Adrenal gland (tissue), 12 donors: ENCODE measurements around the gene IMMP1L. TPM values are rescaled to one million over a fixed set of nuclear protein-coding genes. Genes with fewer than 3 reads are reported as not detected.

Source experiments
- DNase-seq, 7 donors: peaks; one replicate each; pipeline ENCODE4 v3.0.0-alpha.2; 2019 to 2020
- H3K27ac ChIP-seq, 5 donors: fragments of 200-600 bp; sonication (generic) in 4 of 5; 1 replicate in 3 of 5; 2 replicates in 2 of 5; pipeline versions ENCODE4 v1.5.1 to v1.8.0; 2016 to 2020; ENCODE audit warnings: mild to moderate bottlenecking in 1 of 5
- H3K27me3 ChIP-seq: fragments of 200-600 bp; 2 replicates; pipeline ENCODE4 v1.8.0; 2021
- H3K36me3 ChIP-seq, 2 donors: fragments of 200-600 bp; replicated peaks in 1 of 2; 1 replicate in 1 of 2; 2 replicates in 1 of 2; pipeline versions ENCODE4 v1.5.1 to v1.8.0; 2018 to 2022
- H3K4me1 ChIP-seq, 2 donors: fragments of 200-600 bp; replicated peaks in 1 of 2; 1 replicate in 1 of 2; 2 replicates in 1 of 2; pipeline versions ENCODE4 v1.5.1 to v1.8.0; 2018 to 2021
- H3K4me3 ChIP-seq, 4 donors: fragments of 200-600 bp; sonication (generic) in 3 of 4; one replicate each; pipeline ENCODE4 v1.5.1; 2016 to 2018
- H3K9me3 ChIP-seq, 3 donors: fragments of 200-600 bp; sonication (generic) in 1 of 3; replicated peaks in 1 of 3; 1 replicate in 2 of 3; 2 replicates in 1 of 3; pipeline versions ENCODE4 v1.5.1 to v1.8.0; 2016 to 2021
- CTCF ChIP-seq, 6 experiments: fragments of 450-650 bp in 4 of 6; fragments of 200-600 bp in 2 of 6; sonication (generic) in 1 of 6; IDR thresholded peaks; 1 replicate in 5 of 6; 2 replicates in 1 of 6; pipeline versions ENCODE4 v1.5.1 to v1.8.0; 2016 to 2021; ENCODE audit warnings: antibody characterized with exemption in 6 of 6, mild to moderate bottlenecking in 2 of 6, moderate library complexity in 1 of 6
- POLR2A ChIP-seq, 2 donors: fragments of 450-650 bp; IDR thresholded peaks; one replicate each; pipeline ENCODE4 v1.6.1; 2017; ENCODE audit warnings: antibody characterized with exemption in 2 of 2, mild to moderate bottlenecking in 2 of 2, moderate library complexity in 1 of 2
- WGBS, 4 donors: extraction: QIAGEN DNeasy Blood & Tissue Kit in 2 of 4; methylation state at CpG; one replicate each; pipeline versions ENCODE4 v1.1.5 to v1.1.7; 2013 to 2017; 5-methylcytosine and 5-hydroxymethylcytosine counted together
- intact Hi-C, 2 donors: fragments of 100-400 bp; cut with DNase I; formaldehyde crosslinking; loops; one replicate each; pipeline versions ENCODE4 v1.14.1 to v1.15.0; 2022 to 2023
- polyA plus RNA-seq, 3 donors: library from polyadenylated mRNA; stranded (reverse); fragments of 200-250 nt in 2 of 3; fragments of 350-450 nt in 1 of 3; fragmentation: Illumina TruSeq in 1 of 3; extraction: RNeasy Lipid Tissue Mini Kit (QIAGEN cat#74804) in 1 of 3; gene quantifications; one replicate each; pipeline ENCODE4 v1.2.3, GENCODE V29; 2013 to 2014
- total RNA-seq, 9 donors: library from RNA; depleted of rRNA in 4 of 9; stranded (reverse); fragments of >200 nt in 4 of 9; fragments of 120-200 nt in 1 of 9; fragmentation: NEBNext Ultra II Directional in 1 of 9; extraction: Animal tissue kit (Norgen Biotek cat#: 25700) in 1 of 9; gene quantifications; one replicate each; pipeline versions ENCODE4 v1.1.0 to v1.2.4, GENCODE V29; 2013 to 2023
- donor health status: healthy with polysubstance abuse.
- donor health status: Bipolar disorder and iron deficiency.
- donor health status: DM: yes; HTN: yes; CAD: no.
- donor health status: DM: no; HTN: no; CAD: no.
- donor health status: DM: no; HTN: no; CAD: no.
- donor health status: DM: yes; HTN: yes; CAD: no.

The IMMP1L gene
- total and polyA plus RNA-seq, 12 donors: 5.2 to 71.9 (median 19.0) TPM

- Histone ChIP-seq H3K4me1 (no peaks in the 10 kb centered on the region), H3K27ac (no peak overlapping the region), H3K27me3 (no peaks in the 10 kb centered on the region), H3K9me3 (no peaks in the 10 kb centered on the region), H3K4me3 (no peak overlapping the region), H3K36me3 (no peaks in the 10 kb centered on the region)
- TF ChIP-seq CTCF (IDR thresholded peaks at IDR 0.05): no peak
- TF ChIP-seq POLR2A (IDR thresholded peaks at IDR 0.05): no peak
- 91 to 95% (median 93%) methylated on average over 3 of the region's 3 CpGs for WGBS, 4 donors
- intact Hi-C loops: no loop called here
- no peak for DNase-seq
These were observed 90.3 kb downstream of the IMMP1L start for GRCh38 chr11:31419138-31419537.

DNA sequence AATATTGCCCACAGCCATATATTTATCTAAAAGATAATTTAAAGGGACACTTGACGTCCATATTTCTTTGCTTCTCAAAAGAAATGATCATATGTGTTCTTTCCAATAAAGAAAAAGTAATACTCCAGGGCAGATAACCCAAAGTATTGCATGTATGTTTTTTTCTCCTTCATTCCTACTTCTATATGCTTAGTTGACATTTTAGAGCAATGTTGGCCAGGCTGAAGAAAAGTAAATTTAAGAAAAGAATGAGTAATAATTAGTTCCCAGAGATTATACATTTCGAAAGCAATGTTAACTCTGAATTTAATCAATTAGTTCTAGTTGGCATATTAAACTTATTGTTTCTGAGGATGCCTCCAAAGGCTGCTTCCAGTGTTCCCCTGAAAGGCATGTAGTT lies 91.6 kb downstream of the IMMP1L start:
- Histone ChIP-seq H3K9me3 (no peaks in the 10 kb centered on the region), H3K27me3 (no peaks in the 10 kb centered on the region), H3K36me3 (no peaks in the 10 kb centered on the region), H3K4me3 (no peak overlapping the region), H3K27ac (no peak overlapping the region), H3K4me1 (no peaks in the 10 kb centered on the region)
- intact Hi-C loops: no loop called here
- 93 to 98% (median 96%) methylated on average over 2 of the region's 2 CpGs for WGBS, 4 donors
- TF ChIP-seq POLR2A (IDR thresholded peaks at IDR 0.05): no peak
- no peak for TF ChIP-seq CTCF (IDR thresholded peaks at IDR 0.05)
- DNase-seq: no peak

GRCh38 chr11:31417357-31417756 lies 92.1 kb downstream of the IMMP1L start:
- no peak for DNase-seq
- TF ChIP-seq CTCF (IDR thresholded peaks at IDR 0.05): no peak
- no peak for TF ChIP-seq POLR2A (IDR thresholded peaks at IDR 0.05)

GRCh38 chr11:31415435-31415834 lies 94.0 kb downstream of the IMMP1L start:
- Histone ChIP-seq H3K4me3 (no peak overlapping the region), H3K27me3 (no peaks in the 10 kb centered on the region), H3K9me3 (no peaks in the 10 kb centered on the region), H3K27ac (no peak overlapping the region), H3K4me1 (no peaks in the 10 kb centered on the region), H3K36me3 (no peaks in the 10 kb centered on the region)
- DNase-seq: no peak
- TF ChIP-seq POLR2A (IDR thresholded peaks at IDR 0.05): no peak
- TF ChIP-seq CTCF (IDR thresholded peaks at IDR 0.05): no peak
- 81 to 89% (median 87%) methylated on average over 4 of the region's 4 CpGs for WGBS, 4 donors
- intact Hi-C loops: no loop called here

More at GRCh38 chr11:31417357-31417756, 92.1 kb downstream of the IMMP1L start:
- WGBS, 4 donors: 94 to 99% (median 96%) methylated on average over 1 of the region's 1 CpG
- intact Hi-C loops: no loop called here
- Histone ChIP-seq H3K27me3 (no peaks in the 10 kb centered on the region), H3K4me3 (no peak overlapping the region), H3K9me3 (no peaks in the 10 kb centered on the region), H3K4me1 (no peaks in the 10 kb centered on the region), H3K27ac (no peak overlapping the region), H3K36me3 (no peaks in the 10 kb centered on the region)
